Measurements from ENCODE around the gene NMRAL1. TPM values are rescaled to one million over a fixed set of nuclear protein-coding genes. Genes with fewer than 3 reads are reported as not detected.
A peak's percentile ranks its signal among the peaks of the same experiment; 100 is the strongest.

The NMRAL1 gene
- total RNA-seq, 5 donors from 2014 or later (not counting 1 experiment from before 2014, with no cell fraction given) = 50.1 to 79.1 (median 62.1) TPM

DNA sequence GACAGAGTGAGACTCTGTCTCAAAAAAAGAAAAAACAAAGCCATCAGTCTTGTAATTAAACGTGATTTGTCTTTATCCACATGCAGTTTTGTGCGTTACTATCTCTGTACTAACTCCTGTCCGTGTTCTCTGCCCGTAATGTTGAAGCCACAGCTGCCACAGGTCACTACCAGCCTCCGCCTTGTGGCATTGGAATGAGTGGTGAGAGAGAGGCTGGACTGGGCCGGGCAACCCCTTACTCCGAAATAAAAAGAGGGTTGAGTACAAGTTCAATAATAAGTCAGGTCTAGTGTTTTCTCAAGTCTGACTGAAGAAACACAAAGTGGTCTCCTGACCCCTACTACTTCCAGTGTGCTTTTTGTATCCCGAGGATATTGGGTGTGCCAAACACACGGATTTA, 43.4 kb downstream of the NMRAL1 start:
- Histone ChIP-seq H3K4me3 (ENCODE audit: control insufficient read depth in 1 of 2, extremely low read depth in 1 of 2, low read length in 1 of 2) (no peak overlapping the region), H3K27me3 (replicated peaks in 1 of 2; ENCODE audit: control insufficient read depth in 2 of 2, extremely low read depth in 1 of 2, insufficient read depth in 2 of 2, low read length in 1 of 2) (no peaks in the 10 kb centered on the region), H3K36me3 (ENCODE audit: control insufficient read depth in 2 of 2, extremely low read depth in 1 of 2, insufficient read depth in 1 of 2, low read length in 1 of 2) (peaks cover 10 to 33% of the 10 kb centered on the region in 2 donors), H3K4me1 (ENCODE audit: control insufficient read depth in 1 of 2, extremely low read depth in 1 of 2, insufficient read depth in 2 of 2, low read length in 2 of 2) (peaks cover 15 to 20% of the 10 kb centered on the region in 2 experiments), H3K27ac (ENCODE audit: low read length) (no peak overlapping the region), H3K9me3 (no peaks in the 10 kb centered on the region)
- 97% methylated on average over 6 of the region's 9 CpGs for WGBS (ENCODE audit: insufficient coverage)
- no peaks in the 10 kb centered on the region for H3K27me3 Mint-ChIP-seq
- DNase-seq (no peak), ATAC-seq (replicated peaks in 1 of 4) (no peak)
- H3K36me3 Mint-ChIP-seq = peaks cover 19% of the 10 kb centered on the region
- no peak overlapping the region for H3K27ac Mint-ChIP-seq
- no peaks in the 10 kb centered on the region for H3K9me3 Mint-ChIP-seq
- peaks cover 24 to 40% (median 30%) of the 10 kb centered on the region in 3 donors for H3K4me1 Mint-ChIP-seq
- CTCF ChIA-PET = interaction anchor here in 1 of 2 donors (0.6 kb wide), 1 partner anchor 14 kb away, joined by 3 read pairs; no protein-coding TSS in a partner anchor
- POLR2A ChIA-PET = no interaction called here
- H3K4me3 Mint-ChIP-seq = no peak overlapping the region

GRCh38 chr16:4428500-4428899, 45.9 kb downstream of the NMRAL1 start:
- H3K27me3 ChIP-seq (replicated peaks in 1 of 2; ENCODE audit: control insufficient read depth in 2 of 2, extremely low read depth in 1 of 2, insufficient read depth in 2 of 2, low read length in 1 of 2) = no peaks in the 10 kb centered on the region
- Mint-ChIP-seq H3K27ac (peak overlapping the region in 1 of 2 donors; percentile 19), H3K27me3 (no peaks in the 10 kb centered on the region), H3K4me1 (peaks cover 27 to 39% (median 31%) of the 10 kb centered on the region in 3 donors), H3K4me3 (peak overlapping the region in 1 of 3 donors; percentile 37), H3K9me3 (no peaks in the 10 kb centered on the region), H3K36me3 (peaks cover 8% of the 10 kb centered on the region)
- H3K27ac ChIP-seq (ENCODE audit: low read length) = no peak overlapping the region
- 95% methylated on average over 2 of the region's 7 CpGs for WGBS (ENCODE audit: insufficient coverage)
- DNase-seq (no peak), ATAC-seq (replicated peaks in 1 of 4) (no peak)
- ChIA-PET CTCF (interaction anchor here in 1 of 2 donors (0.7 kb wide), 1 partner anchor 91 kb away, joined by 5 read pairs; no protein-coding TSS in a partner anchor), POLR2A (interaction anchor here in 1 of 2 donors (0.7 kb wide), 1 partner anchor 72 kb away, joined by 10 read pairs; no protein-coding TSS in a partner anchor)
- H3K36me3 ChIP-seq (ENCODE audit: control insufficient read depth in 2 of 2, extremely low read depth in 1 of 2, insufficient read depth in 1 of 2, low read length in 1 of 2) = peaks cover 5 to 12% of the 10 kb centered on the region in 2 donors
- peaks cover 19 to 28% of the 10 kb centered on the region in 2 experiments for H3K4me1 ChIP-seq (ENCODE audit: control insufficient read depth in 1 of 2, extremely low read depth in 1 of 2, insufficient read depth in 2 of 2, low read length in 2 of 2)
- no peaks in the 10 kb centered on the region for H3K9me3 ChIP-seq
- H3K4me3 ChIP-seq (ENCODE audit: control insufficient read depth in 1 of 2, extremely low read depth in 1 of 2, low read length in 1 of 2) = no peak overlapping the region

DNA sequence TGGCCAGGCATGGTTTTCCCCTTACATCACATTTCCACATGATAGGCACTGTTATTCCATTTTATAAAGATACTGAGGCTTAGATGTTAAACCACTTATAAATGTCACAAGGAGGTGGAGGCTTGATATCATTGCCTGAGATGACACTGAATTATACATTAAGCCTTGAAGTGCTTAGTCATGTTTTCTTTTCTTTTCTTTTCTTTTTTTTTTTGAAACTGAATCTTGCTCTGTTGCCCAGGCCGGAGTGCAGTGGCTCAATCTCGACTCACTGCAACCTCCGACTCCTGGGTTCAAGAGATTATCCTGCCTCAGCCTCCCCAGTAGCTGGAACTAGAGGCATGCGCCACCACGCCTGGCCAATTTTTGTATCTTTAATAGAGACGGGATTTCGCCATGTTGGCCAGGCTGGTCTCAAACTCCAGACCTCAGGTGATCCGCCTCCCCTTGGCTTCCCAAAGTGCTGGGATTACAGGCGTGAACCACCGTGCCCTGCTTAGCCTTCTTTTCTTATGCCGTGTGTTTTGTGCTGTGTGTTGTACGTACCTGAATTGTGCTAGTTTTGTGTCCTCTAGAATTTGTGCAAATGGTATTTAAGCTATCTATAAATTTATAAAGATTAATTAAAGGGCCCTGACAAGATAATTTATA, 47.6 kb downstream of the NMRAL1 start:
- peaks cover 19 to 28% of the 10 kb centered on the region in 2 experiments for H3K4me1 ChIP-seq (ENCODE audit: control insufficient read depth in 1 of 2, extremely low read depth in 1 of 2, insufficient read depth in 2 of 2, low read length in 2 of 2)
- no peaks in the 10 kb centered on the region for H3K9me3 ChIP-seq
- CTCF ChIA-PET = interaction anchor here (0.5 to 0.8 kb wide), 2 partner anchors 75 to 129 kb away, joined by 3 read pairs; no protein-coding TSS in a partner anchor
- Mint-ChIP-seq H3K27ac (peak overlapping the region; percentile 93), H3K36me3 (peaks cover 4% of the 10 kb centered on the region), H3K4me3 (peak overlapping the region; percentile 85 to 89 (median 89)), H3K27me3 (no peaks in the 10 kb centered on the region), H3K9me3 (no peaks in the 10 kb centered on the region), H3K4me1 (peaks cover 27 to 39% (median 31%) of the 10 kb centered on the region in 3 donors)
- POLR2A ChIA-PET = interaction anchor here in 1 of 2 donors (0.6 to 1.2 kb wide), 2 partner anchors 10 to 16 kb away, joined by 3 to 4 read pairs; partner anchors contain the start of gene CORO7
- ATAC-seq (replicated peaks in 1 of 4) = no peak
- H3K36me3 ChIP-seq (ENCODE audit: control insufficient read depth in 2 of 2, extremely low read depth in 1 of 2, insufficient read depth in 1 of 2, low read length in 1 of 2) = peaks cover 5 to 10% of the 10 kb centered on the region in 2 donors
- DNase-seq = no peak
- no peaks in the 10 kb centered on the region for H3K27me3 ChIP-seq (replicated peaks in 1 of 2; ENCODE audit: control insufficient read depth in 2 of 2, extremely low read depth in 1 of 2, insufficient read depth in 2 of 2, low read length in 1 of 2)
- 91% methylated on average over 7 of the region's 12 CpGs for WGBS (ENCODE audit: insufficient coverage)
- H3K4me3 ChIP-seq (ENCODE audit: control insufficient read depth in 1 of 2, extremely low read depth in 1 of 2, low read length in 1 of 2) = peak overlapping the region in 1 of 2 donors; percentile 73
- H3K27ac ChIP-seq (ENCODE audit: low read length) = peak overlapping the region; percentile 97

DNA sequence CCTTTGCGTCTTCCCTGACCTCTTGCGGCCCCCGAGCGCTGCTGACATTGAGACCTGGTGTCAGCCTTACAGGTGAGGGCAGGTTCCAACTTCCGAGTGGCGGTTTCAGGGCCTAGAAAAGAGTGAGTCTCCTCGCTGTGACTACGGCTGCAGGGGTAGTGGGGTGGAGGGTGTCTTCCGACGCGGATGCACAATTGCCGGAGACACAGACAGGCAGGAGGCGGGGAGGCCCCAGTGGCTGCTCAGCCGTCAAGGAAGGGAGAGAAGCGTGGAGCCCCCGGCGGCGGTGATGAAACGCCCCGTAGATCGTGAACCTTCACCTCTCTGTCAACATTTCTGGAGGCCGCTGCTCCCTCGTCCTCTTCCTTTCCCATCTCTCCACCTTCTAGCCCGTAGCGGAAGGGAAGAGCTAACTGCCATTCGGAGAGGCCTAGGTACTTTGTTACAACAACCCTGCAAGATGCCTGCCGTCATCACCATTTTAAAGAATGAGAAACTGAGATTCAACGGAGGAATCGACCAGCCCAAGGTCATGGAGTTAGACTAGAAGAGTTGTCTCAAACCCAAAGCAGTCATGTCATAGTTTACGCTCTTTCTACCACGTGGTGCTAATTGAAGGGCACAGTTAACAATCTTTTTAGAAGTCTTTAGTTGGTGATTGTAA, 48.3 kb downstream of the NMRAL1 start:
- peak overlapping the region; percentile 85 to 89 (median 89) for H3K4me3 Mint-ChIP-seq
- Histone ChIP-seq H3K27me3 (replicated peaks in 1 of 2; ENCODE audit: control insufficient read depth in 2 of 2, extremely low read depth in 1 of 2, insufficient read depth in 2 of 2, low read length in 1 of 2) (no peaks in the 10 kb centered on the region), H3K27ac (ENCODE audit: low read length) (peak overlapping the region; percentile 97), H3K9me3 (no peaks in the 10 kb centered on the region), H3K36me3 (ENCODE audit: control insufficient read depth in 2 of 2, extremely low read depth in 1 of 2, insufficient read depth in 1 of 2, low read length in 1 of 2) (peaks cover 0 to 6% of the 10 kb centered on the region in 2 donors), H3K4me1 (ENCODE audit: control insufficient read depth in 1 of 2, extremely low read depth in 1 of 2, insufficient read depth in 2 of 2, low read length in 2 of 2) (peaks cover 19 to 28% of the 10 kb centered on the region in 2 experiments), H3K4me3 (ENCODE audit: control insufficient read depth in 1 of 2, extremely low read depth in 1 of 2, low read length in 1 of 2) (peak overlapping the region; percentile 73 to 99)
- peak overlapping the region; percentile 93 for H3K27ac Mint-ChIP-seq
- H3K4me1 Mint-ChIP-seq = peaks cover 27 to 34% (median 31%) of the 10 kb centered on the region in 3 donors
- ATAC-seq (replicated peaks in 1 of 4) (peak; percentile 44 to 51 (median 48)), DNase-seq (peak in 22 of 35 experiments; percentile 56 to 77 (median 64))
- ChIA-PET POLR2A (interaction anchor here in 1 of 2 donors (0.6 to 1.2 kb wide), 2 partner anchors 9 to 15 kb away, joined by 3 to 4 read pairs; partner anchors contain the start of gene CORO7), CTCF (no interaction called here)
- peaks cover 4% of the 10 kb centered on the region for H3K36me3 Mint-ChIP-seq
- 0% methylated on average over 12 of the region's 31 CpGs for WGBS (ENCODE audit: insufficient coverage)
- H3K9me3 Mint-ChIP-seq = no peaks in the 10 kb centered on the region
- no peaks in the 10 kb centered on the region for H3K27me3 Mint-ChIP-seq

DNA sequence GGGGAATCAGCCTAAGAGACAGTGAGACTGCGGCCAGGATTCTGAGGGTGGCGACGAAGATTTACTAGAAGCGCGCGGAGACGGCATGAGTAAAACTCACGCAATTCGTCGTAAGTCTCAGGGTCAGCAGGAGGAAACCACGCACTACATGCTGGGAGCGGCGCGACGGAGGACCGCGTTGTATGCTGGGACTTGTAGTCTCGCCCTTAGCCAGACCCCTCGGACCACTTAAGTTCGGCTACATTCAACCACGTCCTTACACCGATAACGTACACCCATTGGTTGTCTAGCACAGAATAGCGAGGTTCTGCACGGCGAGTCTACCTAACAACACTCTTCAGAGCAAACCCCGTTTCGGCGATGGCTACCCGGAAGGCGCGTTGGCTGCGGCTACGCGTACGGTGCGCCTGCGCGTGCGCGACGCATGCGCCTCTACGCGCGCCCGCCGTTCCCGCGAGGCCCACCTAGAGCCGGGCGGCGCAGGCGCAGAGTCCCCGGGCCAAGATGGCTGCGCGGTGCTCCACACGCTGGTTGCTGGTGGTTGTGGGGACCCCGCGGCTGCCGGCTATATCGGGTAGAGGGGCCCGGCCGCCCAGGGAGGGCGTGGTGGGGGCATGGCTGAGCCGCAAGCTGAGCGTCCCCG, 48.9 kb downstream of the NMRAL1 start, which contains the start of gene DNAJA3:
Gene DNAJA3, plus strand, starts transcription at position 491 of the 643 bp plus-strand sequence. Its CDS starts 14 bp downstream, at position 505.
- peak; percentile 90 to 93 (median 92) for ATAC-seq (replicated peaks in 1 of 4)
- Mint-ChIP-seq H3K4me3 (peak within 1 kb of the TSS; percentile 85 to 89 (median 89)), H3K27me3 (no peaks in the 10 kb centered on the region), H3K36me3 (peaks cover 4% of the 10 kb centered on the region), H3K27ac (peak within 1 kb of the TSS; percentile 98 to 100), H3K4me1 (peaks cover 27 to 32% (median 29%) of the 10 kb centered on the region in 3 donors), H3K9me3 (no peaks in the 10 kb centered on the region)
- ChIA-PET POLR2A (no interaction called here), CTCF (no interaction called here)
- WGBS (ENCODE audit: insufficient coverage) = under 1% methylated on average over 68 of the region's 68 CpGs
- Histone ChIP-seq H3K27ac (ENCODE audit: low read length) (peak within 1 kb of the TSS; percentile 97), H3K36me3 (ENCODE audit: control insufficient read depth in 2 of 2, extremely low read depth in 1 of 2, insufficient read depth in 1 of 2, low read length in 1 of 2) (peaks cover 0 to 4% of the 10 kb centered on the region in 2 donors), H3K4me1 (ENCODE audit: control insufficient read depth in 1 of 2, extremely low read depth in 1 of 2, insufficient read depth in 2 of 2, low read length in 2 of 2) (peaks cover 19 to 28% of the 10 kb centered on the region in 2 experiments), H3K4me3 (ENCODE audit: control insufficient read depth in 1 of 2, extremely low read depth in 1 of 2, low read length in 1 of 2) (peak within 1 kb of the TSS; percentile 73 to 99), H3K9me3 (no peaks in the 10 kb centered on the region), H3K27me3 (replicated peaks in 1 of 2; ENCODE audit: control insufficient read depth in 2 of 2, extremely low read depth in 1 of 2, insufficient read depth in 2 of 2, low read length in 1 of 2) (no peaks in the 10 kb centered on the region)
- DNase-seq = peak; percentile 83 to 98 (median 91)

Measured in T-cell (primary cell).